NOMO-1 treated with DMSO at 0.1 percent for 48 hours (cell line): Measurements from ENCODE around the gene IL26.
"Not testable (repeated sequence)": the region's sequence is repeated elsewhere in the genome, so short reads cannot be mapped to it uniquely, and the experiment has no call there.

ENCODE experiments used
- DNase-seq: peaks from one replicate; lab custom pipeline; 2025; ENCODE audit not compliant: unreplicated experiment; lab: John Stamatoyannopoulos, UW

Gene IL26

DNA sequence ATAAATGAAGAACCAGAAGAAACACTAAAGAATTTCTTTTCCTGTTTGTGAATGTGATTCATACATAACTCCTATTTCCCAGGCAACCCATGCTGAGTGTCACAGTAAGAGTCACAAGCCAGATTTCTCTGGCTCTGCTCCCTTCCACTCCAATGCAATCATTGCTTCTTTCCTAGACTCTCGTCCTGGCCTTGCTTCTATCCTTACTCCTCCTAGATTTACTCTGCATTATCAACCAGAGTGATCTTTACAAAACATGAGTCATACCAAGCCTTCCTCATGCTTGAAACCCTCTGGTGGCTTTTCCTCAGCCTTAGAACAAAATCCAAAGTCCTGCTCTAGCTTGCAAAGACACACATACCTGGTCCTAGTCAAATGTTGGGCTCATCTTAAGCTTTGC, 14.5 kb upstream of the IL26 start:
- DNase-seq, result no peak

DNA sequence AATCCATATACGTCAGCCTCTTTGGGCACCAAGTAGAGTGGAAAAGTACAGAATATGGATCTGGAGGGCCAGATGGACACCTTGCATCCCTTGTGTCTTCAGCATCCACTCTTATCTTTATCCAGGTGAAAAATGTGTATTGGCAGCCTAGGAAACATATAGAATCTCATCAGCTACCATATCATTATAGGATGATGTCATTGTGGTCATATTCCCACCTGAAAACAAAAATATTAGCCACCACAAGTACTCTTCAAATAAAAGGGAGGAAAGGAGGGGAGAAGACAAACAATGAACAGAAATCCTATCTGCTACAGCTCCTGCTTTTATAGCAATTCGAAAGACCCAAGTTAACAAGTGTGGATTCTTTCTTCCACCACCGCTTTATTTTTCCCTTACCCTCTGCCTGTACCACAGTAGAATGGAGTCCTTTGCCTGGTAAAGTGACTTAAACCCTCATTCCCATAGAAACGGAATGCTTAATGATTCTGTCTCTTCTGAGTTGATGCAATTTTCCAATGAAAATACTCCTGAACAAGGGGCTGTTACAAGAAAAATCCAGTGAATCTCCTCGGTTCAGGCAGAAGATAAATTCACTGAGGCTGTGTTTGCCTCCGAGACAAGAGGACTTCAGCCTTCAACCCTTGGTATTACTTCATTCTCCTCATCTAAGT, 13.8 kb upstream of the IL26 start:
- DNase-seq, result no peak

DNA sequence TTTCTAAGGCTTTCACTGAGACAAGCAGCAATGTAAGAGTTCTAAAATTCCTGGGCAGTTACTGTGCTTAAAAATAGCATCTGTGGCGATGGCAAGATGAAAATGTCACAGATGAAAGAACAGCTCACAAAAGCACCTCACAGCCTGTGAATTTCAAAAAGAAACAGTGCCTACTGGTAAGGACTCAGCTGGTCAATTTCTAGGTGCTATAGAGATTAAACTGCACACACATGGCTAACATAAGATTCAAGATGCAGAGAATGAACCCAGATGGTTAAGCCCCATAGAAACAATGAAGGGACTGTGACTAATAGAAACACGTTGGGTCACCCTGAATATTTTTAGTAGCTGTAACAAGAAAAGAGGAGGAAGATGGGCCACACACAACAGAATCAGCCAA, 12.0 kb upstream of the IL26 start:
- no peak for DNase-seq

DNA sequence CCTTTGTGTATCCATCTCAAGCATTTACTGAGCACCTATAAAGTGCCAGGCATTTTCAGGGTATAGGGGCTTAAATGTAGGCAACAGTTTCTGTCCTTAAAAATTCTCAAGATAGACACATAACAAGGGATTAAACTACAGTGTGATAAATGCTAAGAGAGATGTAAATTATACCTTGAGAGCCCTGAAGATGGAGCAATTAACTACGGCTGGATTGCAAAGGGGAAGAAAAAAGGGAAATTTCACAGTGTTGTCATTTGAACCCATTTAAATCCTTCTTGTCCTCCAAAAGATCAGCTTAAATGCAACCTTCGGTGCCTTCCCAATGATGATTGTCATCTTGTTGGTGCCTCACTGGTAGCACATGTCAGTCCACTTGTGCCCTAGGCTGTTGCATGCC, 11.5 kb upstream of the IL26 start:
- DNase-seq, result peak; percentile 49

DNA sequence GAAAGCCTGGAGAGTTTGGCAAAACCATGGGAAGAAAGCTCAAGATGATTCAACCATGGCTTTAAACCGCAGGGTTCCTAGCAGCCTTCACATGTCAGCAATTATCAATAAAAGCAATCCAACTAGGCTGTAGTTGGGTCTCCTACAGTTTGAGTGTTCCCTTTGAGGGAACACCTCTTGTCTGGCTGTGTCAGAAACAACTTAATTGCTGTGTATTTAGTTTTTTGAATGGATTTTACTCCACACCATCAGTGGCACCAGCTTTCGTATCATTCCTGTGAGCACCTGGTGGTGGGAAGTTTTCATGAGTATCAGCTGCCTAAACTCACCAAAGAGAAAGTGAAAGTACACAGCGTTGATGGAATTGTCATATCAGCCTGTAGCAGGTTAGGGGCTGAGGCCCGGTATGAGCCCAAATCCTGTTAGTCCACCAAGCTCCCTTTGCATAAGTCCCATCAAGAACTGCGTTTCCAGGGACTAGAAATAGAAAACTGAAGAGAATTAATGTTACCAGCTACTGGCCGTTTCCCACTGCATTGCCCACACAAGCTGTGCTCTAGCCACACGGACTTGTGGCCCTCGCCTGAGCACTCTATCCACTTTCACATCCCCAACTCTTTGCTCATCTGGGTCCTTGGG, 10.9 kb upstream of the IL26 start:
- DNase-seq, result peak; percentile 55

DNA sequence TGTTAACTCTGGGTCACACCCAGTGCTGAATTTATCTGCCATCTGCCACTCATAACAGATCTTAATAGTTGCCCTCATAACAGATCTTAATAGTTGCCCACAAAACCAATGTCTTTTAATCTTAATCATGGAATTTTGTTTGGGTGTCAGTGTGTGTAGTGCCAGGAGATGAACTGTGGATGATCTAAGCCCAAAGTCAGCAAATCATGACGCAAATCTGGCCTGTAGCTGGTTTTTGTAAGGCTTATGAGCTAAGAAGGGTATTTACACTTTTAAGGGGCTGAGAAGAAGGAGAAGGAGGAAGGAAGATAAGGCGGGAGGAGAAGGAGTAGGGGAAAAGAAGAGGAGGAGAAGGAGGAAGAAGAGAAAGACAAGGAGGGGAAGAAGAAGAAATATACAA, 10.0 kb upstream of the IL26 start:
- no peak for DNase-seq

DNA sequence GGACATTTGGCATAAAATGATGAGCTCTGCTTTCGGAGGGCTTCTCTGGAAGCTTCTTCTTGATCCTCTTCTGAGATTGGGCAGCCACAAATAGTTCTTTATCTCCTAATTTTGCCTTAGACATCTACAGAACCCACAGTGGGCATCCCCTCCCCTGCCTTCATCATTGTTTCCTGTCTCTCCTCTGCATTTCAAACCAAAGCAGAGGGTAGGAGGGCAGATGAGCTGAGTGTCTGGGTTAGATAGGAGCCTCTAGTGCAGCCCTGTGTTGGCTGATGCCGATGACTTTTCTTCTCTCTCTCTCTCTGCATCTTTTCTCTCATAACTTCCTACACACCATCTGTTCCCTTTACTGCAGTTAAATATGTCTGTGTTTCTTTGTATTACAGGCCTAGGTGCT, 8.5 kb upstream of the IL26 start:
- DNase-seq, result no peak

DNA sequence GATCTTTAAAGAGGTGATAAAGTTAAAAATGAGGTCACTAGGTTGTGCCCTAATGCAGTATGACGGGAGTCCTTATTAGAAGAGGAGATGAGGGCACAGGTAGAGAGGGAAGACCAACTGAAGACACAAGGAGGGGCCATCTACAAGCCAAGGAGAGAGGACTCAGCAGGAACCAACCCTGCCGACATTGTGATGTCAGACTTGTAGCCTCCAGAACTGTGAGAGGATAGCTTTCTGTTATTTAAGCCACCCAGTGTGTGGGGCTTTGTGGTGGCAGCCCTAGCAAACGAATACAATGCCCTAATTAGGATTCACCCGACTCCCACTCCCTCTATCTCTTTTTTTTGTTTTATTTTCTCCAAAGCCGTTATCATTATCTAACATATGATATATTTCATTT, 7.9 kb upstream of the IL26 start:
- DNase-seq, result no peak

DNA sequence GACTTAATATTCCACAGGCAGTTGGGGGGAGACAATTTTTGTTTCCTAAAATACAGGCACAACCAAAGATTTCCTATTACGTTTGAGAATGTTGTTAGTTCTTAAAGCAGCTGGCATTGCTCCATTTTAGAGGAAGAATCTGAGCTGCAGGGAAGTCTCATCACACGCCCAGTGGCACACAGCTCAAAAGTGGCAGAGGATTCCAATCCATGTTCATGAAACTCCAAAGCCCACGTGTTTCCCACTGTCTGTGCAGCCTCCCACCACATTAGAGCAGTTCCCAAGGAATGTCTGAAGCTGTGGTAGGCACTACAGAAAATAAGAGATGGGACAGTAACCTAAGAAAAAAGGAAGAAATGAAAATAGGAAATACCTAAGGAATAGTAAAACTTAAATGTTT, 6.1 kb upstream of the IL26 start:
- DNase-seq, result no peak

DNA sequence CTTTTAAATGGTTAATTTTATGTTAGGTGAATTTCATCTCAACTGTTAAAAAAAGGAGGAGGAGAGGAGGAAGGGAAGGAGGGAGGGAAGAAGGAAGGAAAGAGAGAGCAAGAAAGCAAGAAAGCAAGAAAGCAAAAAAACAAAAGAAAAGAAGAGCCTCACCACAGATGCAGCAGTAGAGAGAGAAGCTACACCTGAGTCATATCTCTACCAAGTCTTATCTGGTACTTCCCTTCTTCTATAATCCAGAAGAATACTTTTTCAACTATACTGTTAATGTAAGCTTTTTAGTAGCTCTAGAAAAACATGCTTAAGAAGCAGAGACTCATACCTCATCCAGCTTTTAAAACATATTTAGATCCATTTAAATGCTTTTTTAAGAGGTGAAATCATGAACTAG, 5.6 kb upstream of the IL26 start:
- DNase-seq, result no peak

DNA sequence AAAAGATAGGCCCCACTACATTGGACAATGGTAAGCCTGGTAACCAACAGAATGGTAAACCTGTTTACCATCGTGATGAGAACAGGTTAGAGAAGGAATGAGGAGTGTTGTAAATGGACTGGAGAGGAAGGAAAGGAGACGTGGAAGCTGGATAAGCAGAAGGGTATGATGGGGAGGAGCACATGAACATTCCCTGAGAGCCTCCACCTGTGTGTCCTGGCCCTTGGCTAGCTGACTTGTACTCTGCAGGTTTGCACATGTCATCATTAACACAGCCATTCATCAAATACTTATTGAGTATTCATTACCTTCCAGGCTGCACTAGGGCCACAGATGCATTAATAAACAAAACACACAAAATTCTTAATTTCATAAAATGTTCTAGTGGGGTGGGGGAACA, 4.3 kb upstream of the IL26 start:
- DNase-seq, result no peak

DNA sequence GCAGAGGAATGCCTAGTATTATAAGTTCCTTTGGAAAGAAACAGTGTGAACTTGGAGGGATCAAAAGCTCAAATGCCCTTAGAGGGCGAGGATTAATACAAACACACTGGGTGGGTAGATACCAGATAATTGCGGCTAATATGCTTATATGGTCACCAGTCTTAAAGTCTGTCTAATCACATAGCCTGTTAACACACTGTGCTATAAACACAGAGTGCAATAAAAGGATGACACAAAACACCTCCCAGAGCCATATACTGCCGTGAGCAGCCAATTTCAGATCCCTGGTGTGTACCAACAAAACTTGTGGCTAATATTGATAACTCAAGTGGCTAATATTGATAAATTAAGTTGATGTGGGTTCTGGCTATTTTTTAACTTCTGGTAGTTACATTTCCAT, 1.7 kb upstream of the IL26 start:
- no peak for DNase-seq

DNA sequence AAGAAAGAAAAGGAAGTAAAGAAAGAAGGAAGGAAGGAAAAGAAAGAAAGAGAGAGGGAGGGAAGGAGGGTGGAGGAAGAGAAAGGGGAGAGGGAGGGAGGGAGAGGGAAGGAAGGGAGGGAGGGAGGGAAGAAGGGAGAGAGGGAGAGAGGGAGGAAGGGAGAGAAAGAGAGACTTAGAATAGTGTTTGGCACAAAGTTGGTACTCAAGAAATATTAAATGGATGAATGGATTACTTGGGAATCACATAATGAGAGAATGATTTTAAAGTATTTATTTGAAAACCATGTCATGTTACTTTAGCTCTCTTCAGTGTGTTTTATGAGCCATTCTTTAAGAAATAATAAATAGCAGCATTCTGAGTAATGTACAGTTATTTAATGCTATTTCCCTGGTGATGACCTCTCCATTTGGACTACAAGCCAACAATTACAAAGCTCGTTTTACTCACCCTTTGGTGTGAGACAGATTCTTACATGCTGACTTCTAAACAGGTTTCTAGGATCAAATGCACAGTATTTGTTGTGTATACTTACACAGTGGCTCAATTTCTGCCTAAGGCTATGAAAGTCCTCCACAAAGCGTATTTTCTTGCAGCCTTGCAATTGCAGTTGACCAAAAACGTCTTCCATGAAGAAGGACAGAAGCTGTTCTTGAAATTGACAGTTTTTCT, 861 bp downstream of the IL26 start:
- DNase-seq, result no peak

DNA sequence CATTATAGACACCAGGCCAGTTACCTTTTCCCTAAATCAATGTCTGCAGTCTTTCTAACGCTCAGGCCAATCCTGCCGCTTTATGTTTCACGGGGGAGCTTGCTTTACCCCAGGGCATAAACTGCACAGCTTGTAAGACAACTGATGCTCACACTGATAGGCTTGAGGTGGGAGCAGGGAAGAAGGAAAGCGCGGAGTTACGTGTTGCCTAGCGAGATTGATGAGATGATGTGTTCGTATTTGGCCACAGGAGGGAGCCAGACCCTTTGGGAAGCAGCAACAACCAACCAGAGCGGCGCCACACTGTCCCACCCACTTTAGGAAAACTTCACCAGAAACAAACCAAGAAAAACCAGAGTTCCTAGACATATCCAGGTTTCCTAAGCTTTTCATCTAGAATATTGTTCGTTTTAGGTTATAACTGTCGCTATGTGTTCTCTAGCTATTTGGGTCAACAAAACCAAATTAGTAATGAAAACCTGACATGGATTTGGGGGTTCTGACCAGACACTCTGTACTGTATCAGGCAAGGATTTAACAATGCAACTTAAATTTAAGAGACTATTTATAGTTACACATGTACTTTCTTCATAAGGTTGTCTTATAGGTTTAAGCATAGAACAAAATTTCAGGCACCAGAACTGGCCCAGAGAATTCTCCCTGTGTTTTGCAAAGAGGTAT, 2.4 kb downstream of the IL26 start:
- DNase-seq, result peak; percentile 71

DNA sequence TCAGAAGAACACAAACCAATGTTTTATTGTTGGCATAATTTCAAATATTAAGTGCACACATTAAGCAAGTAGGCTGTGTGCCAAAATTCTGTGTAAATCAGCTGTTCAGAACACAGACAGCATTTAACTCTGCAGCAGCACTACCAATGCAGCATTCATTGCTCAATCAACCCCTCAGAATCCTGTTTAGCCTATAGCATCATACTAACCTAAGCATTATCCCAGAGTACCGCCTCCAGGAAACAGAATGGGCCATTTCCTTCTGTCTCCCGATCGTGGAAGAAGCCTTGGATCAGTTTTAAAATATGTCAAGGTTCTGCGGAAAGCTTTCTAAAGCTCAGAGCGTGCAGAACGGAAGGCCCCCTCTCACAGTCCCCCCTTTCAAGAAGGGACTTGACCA, 3.3 kb downstream of the IL26 start:
- no peak for DNase-seq

DNA sequence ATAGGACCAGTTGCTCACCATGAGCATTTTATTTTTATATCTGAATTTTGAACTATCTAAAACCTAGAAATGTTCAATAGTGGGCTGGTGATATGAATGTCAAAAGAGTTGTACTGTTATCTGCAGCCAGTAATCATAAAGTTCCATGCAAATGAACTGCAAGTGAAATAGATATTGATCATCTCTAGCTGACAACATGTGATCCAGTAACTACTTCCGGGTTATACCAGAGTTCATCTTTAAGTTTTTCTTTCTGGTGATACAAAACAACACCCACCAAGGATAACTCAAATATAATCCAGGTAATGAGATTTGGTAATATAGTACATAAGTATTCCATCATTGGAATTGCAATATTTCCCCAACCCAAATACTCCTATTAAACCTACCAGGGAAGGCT, 4.1 kb downstream of the IL26 start:
- no peak for DNase-seq

DNA sequence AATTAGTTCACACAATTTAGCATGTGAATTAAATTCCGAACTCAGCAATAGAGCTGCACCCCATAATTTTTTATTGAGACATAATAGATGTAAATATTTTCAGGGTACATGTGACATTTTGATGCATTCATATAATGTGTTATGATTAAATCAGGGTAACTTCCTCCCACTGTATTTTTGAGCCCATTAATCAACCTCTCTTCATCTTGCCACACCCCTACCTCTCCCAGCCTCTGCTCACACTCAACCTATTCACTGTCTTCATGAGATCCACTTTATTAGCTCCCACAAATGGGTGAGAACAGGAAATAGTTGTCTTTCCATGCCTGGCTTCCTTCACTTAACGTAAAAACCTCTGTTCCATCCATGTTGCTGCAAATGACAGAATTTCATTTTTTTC, 14.7 kb downstream of the IL26 start:
- no peak for DNase-seq

DNA sequence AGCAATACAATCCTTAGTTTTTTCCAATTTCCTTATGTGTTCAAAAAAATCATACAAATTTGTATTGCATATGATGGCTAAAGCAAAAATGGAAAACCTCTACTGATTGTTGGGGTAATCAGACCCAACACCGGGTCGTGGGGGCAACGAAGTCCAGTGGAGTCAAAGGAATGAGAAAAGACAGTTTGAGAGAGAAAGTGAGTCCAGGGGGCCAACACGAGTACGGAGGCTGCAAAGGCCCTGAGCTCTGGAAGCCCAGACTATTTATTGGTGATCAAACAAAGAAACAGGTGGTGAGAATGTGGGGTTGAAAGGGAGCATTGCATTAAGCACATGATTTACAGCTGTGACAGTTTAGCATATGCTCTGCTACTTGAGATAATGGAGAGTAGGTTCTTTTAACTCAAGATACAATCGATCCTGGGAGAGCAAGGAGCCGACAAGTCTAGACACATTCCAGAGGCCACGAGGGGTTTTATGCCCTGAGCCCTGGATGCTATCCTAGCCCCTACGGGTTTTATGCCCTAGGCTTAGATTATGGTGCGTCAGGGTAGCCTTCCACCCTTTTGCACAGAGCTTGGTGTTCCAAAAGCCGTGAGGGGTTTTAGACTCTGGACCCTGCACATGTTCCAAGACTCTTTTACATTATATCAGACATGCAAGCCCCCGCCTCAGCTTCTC, 16.4 kb downstream of the IL26 start:
- DNase-seq, result not testable (repeated sequence)

DNA sequence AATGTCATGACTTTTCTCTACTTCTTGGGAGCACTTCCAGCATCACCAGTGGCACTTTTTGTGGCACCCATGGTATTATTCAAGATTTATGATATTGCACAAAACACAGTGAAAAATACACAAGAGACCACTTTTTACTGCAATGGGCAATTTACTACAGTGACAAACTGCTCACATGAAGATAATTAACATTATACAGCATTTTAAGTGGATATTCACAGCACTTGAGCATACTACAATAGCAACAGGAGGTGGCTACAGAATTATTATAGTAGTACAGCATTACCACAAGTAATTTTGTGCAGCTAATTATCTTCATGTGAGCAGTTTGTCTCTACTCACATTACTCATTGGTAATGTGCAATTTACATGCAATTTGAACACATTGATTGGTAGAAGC, 18.3 kb downstream of the IL26 start:
- DNase-seq, result no peak

DNA sequence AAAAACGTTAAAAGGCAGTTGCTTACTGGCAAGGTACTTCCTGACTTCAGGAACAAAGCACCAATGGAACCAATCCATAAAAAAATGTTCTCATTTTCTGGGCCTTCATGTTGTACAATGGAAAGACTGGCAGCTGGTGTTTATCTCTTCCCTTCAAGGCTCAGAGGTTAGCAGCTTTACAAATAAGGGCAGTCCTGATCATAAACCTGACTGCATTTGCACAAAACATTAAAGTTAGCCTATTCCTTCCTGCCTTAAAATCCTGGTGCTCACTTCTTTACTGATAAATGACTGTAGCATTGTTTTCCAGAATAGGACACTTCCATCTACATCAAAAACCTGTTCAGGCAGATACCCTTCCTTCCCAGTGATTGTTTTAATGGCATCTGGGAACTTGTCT, 19.2 kb downstream of the IL26 start:
- DNase-seq, result no peak

DNA sequence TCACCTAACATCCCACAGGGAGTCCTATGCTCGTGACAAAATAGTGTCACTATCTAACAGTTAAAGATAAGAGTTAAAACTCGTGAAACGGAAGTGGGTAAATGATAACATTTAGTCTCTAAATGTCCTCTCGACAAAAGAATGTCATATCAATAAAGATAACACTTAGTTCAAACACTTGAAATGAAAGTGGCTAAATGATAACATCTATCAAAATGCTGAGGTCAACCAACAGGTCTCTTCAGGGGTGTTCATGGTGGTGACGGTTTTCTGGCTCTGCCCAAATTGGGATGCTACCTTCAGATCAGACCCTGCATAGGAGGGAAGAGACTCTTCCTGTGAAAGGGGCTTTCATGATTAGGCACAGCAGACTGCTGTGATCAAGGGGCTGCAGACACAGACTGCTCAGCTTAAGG, 22.1 kb downstream of the IL26 start:
- DNase-seq, result no peak

DNA sequence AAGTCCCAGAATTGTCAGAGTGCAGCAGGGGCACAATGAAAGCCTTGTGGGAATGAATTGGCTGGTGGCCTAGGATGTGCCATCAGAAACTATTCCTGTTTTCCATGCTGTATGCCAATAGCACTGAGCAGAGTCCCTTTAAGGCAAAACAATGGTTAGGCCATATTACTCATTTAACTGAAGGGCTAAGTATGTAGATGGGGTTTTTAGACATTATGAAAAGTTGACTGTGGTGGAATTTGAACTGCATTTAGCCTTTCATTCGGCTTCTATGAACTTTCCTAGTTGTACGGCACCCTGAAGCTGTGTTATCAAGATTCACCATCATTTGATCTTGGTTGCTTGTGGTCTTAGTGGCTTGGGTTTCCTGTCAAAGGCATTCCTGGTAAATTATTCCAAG, 24.8 kb downstream of the IL26 start:
- no peak for DNase-seq
